Neutrophil (primary cell): ENCODE data around the gene SSBP3.

Source experiments
- H3K27ac ChIP-seq: fragments of 200-600 bp; sonication (generic); 2 replicates; pipeline ENCODE4 v1.5.1; 2016; ENCODE audit warnings: mild to moderate bottlenecking, moderate library complexity
- H3K27me3 ChIP-seq: fragments of 200-600 bp; sonication (generic); 2 replicates; pipeline ENCODE4 v1.6.0; 2016; ENCODE audit warnings: mild to moderate bottlenecking
- H3K36me3 ChIP-seq: fragments of 200-600 bp; sonication (generic); 2 replicates; pipeline ENCODE4 v1.5.1; 2017
- H3K4me1 ChIP-seq, 2 experiments: fragments of 200-600 bp in 1 of 2; sonication (generic) in 1 of 2; 1 replicate in 1 of 2; 2 replicates in 1 of 2; pipeline versions ENCODE4 v1.5.1 to v1.6.1; 2013 to 2016; ENCODE audit warnings: low read depth in 1 of 2, low read length in 1 of 2, mild to moderate bottlenecking in 1 of 2, moderate library complexity in 1 of 2; ENCODE audit not compliant: control insufficient read depth in 1 of 2, insufficient read depth in 1 of 2
- H3K4me3 ChIP-seq, 2 experiments: fragments of 200-600 bp in 1 of 2; sonication (generic) in 1 of 2; 1 replicate in 1 of 2; 2 replicates in 1 of 2; pipeline ENCODE4 v1.5.1; 2013 to 2016; ENCODE audit warnings: low read depth in 1 of 2, low read length in 1 of 2, mild to moderate bottlenecking in 1 of 2, moderate library complexity in 1 of 2
- H3K9me3 ChIP-seq: fragments of 200-600 bp; sonication (generic); 2 replicates; pipeline ENCODE4 v1.5.1; 2016
- CTCF ChIP-seq: fragments of 200-600 bp; sonication (generic); IDR thresholded peaks from 2 replicates; pipeline ENCODE4 v1.5.1; 2016; ENCODE audit warnings: antibody characterized with exemption

SSBP3 gene

GRCh38 chr1:54404939-54405897 lies 976 bp downstream of the SSBP3 start:
- Histone ChIP-seq H3K4me3 (peak overlapping the region; percentile 56 to 74), H3K4me1 (peaks cover 29 to 36% of the 10 kb centered on the region in 2 experiments), H3K27me3 (peaks cover 24% of the 10 kb centered on the region), H3K9me3 (no peaks in the 10 kb centered on the region), H3K27ac (no peak overlapping the region), H3K36me3 (no peaks in the 10 kb centered on the region)
- no peak for TF ChIP-seq CTCF

- Histone ChIP-seq H3K4me1 (peaks cover 29 to 36% of the 10 kb centered on the region in 2 experiments), H3K9me3 (no peaks in the 10 kb centered on the region), H3K27me3 (peaks cover 24% of the 10 kb centered on the region), H3K36me3 (no peaks in the 10 kb centered on the region), H3K4me3 (peak overlapping the region in 1 of 2 experiments; percentile 7), H3K27ac (no peak overlapping the region)
- no peak for TF ChIP-seq CTCF
Measured at GRCh38 chr1:54404263-54404662, 1.9 kb downstream of the SSBP3 start.

- Histone ChIP-seq H3K4me1 (peaks cover 29 to 36% of the 10 kb centered on the region in 2 experiments), H3K4me3 (peak overlapping the region in 1 of 2 experiments; percentile 7)
Measured at GRCh38 chr1:54403808-54404261, 2.4 kb downstream of the SSBP3 start.

GRCh38 chr1:54403405-54403804 lies 2.8 kb downstream of the SSBP3 start:
- H3K4me1 ChIP-seq: peaks cover 29 to 36% of the 10 kb centered on the region in 2 experiments
- no peak for TF ChIP-seq CTCF
- H3K27ac ChIP-seq: no peak overlapping the region
- no peaks in the 10 kb centered on the region for H3K36me3 ChIP-seq
- H3K27me3 ChIP-seq: peaks cover 24% of the 10 kb centered on the region
- no peaks in the 10 kb centered on the region for H3K9me3 ChIP-seq
- no peak overlapping the region for H3K4me3 ChIP-seq

More at GRCh38 chr1:54403808-54404261, 2.4 kb downstream of the SSBP3 start:
- H3K36me3 ChIP-seq: no peaks in the 10 kb centered on the region
- H3K27ac ChIP-seq: no peak overlapping the region
- TF ChIP-seq CTCF: no peak
- peaks cover 24% of the 10 kb centered on the region for H3K27me3 ChIP-seq
- no peaks in the 10 kb centered on the region for H3K9me3 ChIP-seq

- H3K36me3 ChIP-seq: no peaks in the 10 kb centered on the region
- no peaks in the 10 kb centered on the region for H3K9me3 ChIP-seq
- H3K27me3 ChIP-seq: peaks cover 24% of the 10 kb centered on the region
- H3K27ac ChIP-seq: no peak overlapping the region
- H3K4me3 ChIP-seq: no peak overlapping the region
- H3K4me1 ChIP-seq: peaks cover 27 to 36% of the 10 kb centered on the region in 2 experiments
- TF ChIP-seq CTCF: no peak
Measured at GRCh38 chr1:54402896-54403295, 3.3 kb downstream of the SSBP3 start.
